ENCODE data around the gene TRIM72.
"Not testable (repeated sequence)": the region's sequence is repeated elsewhere in the genome, so short reads cannot be mapped to it uniquely, and the experiment has no call there.

The TRIM72 gene

DNA sequence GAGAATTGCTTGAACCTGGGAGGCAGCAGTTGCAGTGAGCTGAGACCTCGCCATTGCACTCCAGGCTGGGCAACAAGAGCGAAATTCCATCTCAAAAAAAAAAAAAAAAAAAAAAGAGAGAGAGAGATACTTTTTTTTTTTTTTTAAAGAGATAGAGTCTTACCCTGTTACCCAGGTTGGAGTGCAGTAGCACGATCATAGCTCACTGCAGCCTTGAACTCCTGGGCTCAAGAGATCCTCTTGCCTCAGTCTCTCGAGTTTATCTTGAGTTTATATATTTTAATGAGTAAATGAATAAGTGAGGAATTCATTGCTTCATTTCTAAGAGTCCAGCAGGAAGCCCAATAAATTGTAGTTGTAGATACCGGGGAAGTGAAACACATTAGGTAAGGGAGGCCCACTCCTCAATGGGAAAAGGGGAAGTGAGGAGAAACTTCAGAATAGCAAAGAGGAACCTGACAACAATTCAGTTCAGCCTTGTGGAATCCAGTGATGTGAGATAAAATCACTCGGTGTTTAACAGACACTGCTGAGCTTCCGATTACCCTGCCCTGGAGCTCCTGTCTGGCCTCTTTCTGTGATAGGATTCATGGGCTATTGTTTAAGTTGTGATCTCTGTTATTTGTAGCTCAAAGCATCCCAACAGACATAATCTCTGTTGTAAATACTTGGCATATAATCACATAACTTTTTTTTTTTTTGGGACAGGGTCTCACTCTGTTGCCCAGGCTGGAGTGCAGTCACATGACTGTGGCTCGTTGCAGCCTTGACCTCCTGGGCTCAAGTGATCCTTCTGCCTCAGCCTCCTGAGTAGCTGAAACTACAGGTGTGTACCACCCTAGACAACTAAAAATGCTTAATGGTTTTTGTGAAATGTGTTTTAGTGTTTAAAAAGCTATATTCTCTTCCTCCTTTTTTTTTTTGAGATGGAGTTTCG lies 30.1 kb downstream of the TRIM72 start:
- Mint-ChIP-seq H3K9me3 (peaks cover 7% of the 10 kb centered on the region), H3K27me3 (ENCODE audit: low read depth, poor library complexity) (peaks cover 30% of the 10 kb centered on the region), H3K27ac (no peak overlapping the region), H3K4me1 (peaks cover 3% of the 10 kb centered on the region), H3K4me3 (no peak overlapping the region), H3K36me3 (ENCODE audit: low read depth) (no peaks in the 10 kb centered on the region)
- TF ChIP-seq, protein P1, sequence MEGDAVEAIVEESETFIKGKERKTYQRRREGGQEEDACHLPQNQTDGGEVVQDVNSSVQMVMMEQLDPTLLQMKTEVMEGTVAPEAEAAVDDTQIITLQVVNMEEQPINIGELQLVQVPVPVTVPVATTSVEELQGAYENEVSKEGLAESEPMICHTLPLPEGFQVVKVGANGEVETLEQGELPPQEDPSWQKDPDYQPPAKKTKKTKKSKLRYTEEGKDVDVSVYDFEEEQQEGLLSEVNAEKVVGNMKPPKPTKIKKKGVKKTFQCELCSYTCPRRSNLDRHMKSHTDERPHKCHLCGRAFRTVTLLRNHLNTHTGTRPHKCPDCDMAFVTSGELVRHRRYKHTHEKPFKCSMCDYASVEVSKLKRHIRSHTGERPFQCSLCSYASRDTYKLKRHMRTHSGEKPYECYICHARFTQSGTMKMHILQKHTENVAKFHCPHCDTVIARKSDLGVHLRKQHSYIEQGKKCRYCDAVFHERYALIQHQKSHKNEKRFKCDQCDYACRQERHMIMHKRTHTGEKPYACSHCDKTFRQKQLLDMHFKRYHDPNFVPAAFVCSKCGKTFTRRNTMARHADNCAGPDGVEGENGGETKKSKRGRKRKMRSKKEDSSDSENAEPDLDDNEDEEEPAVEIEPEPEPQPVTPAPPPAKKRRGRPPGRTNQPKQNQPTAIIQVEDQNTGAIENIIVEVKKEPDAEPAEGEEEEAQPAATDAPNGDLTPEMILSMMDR (IDR thresholded peaks at IDR 0.05): no peak
- DNase-seq: no peak

DNA sequence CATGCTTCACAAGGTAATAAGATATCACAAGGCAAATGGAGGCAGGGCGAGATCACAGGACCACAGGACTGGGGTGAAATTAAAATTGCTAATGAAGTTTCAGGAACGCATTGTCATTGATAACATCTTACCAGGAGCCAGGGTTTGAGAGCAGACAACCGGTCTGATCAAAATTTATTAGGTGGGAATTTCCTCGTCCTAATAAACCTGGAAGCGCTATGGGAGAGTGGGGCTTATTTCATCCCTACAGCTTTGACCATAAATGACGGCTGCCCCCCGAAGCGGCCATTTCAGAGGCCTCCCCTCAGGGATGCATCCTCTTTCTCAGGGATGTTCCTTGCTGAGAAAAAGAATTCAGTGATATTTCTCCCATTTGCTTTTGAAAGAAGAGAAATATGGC lies 31.7 kb downstream of the TRIM72 start:
- not testable (repeated sequence) for DNase-seq; H3K36me3 Mint-ChIP-seq (ENCODE audit: low read depth); H3K27ac Mint-ChIP-seq; H3K4me3 Mint-ChIP-seq; H3K4me1 Mint-ChIP-seq; H3K9me3 Mint-ChIP-seq
- peaks cover 29% of the 10 kb centered on the region for H3K27me3 Mint-ChIP-seq (ENCODE audit: low read depth, poor library complexity)

DNA sequence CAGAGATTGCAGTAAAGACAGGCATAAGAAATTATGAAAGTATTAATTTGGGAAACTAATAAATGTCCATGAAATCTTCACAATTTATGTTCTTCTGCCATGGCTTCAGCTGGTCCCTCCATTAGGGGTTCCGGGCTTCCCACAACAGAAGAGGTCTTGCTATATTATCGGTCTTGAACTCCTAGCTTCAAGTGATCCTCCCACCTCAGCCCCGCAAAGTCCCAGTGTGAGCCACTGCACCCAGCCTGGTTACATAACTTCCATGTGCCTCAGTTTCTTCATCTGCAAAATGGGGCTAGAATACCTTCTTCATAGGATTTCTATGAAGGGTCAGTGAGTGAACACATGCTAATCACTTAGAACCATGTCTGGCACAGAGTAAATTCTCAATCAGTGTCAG lies 32.4 kb downstream of the TRIM72 start:
- Mint-ChIP-seq H3K4me1 (peaks cover 3% of the 10 kb centered on the region), H3K4me3 (no peak overlapping the region), H3K27ac (no peak overlapping the region), H3K9me3 (peaks cover 7% of the 10 kb centered on the region), H3K36me3 (ENCODE audit: low read depth) (no peaks in the 10 kb centered on the region), H3K27me3 (ENCODE audit: low read depth, poor library complexity) (peaks cover 29% of the 10 kb centered on the region)
- TF ChIP-seq, protein P1 (IDR thresholded peaks at IDR 0.05): no peak
- no peak for DNase-seq

DNA sequence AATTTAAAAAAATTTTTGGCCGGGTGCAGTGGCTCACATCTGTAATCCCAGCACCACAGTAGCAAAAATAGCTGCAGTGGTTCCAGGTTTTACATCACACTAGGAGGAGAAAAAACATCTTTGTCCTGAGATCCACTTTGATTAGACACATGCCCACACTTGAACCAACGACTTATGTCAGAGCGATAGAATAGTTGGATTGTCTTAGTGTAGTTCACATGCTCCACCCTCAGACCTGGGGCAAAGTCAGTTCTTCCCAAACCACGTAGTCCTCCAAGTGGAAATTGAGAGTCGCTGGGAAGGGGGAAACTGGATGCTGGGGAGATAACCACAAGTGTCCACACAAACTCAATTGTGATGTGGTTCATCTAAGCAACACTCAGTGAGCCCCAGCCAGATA lies 34.4 kb downstream of the TRIM72 start:
- H3K36me3 Mint-ChIP-seq (ENCODE audit: low read depth): no peaks in the 10 kb centered on the region
- peaks cover 3% of the 10 kb centered on the region for H3K4me1 Mint-ChIP-seq
- H3K27me3 Mint-ChIP-seq (ENCODE audit: low read depth, poor library complexity): peaks cover 36% of the 10 kb centered on the region
- DNase-seq: no peak
- no peak overlapping the region for H3K27ac Mint-ChIP-seq
- no peak overlapping the region for H3K4me3 Mint-ChIP-seq
- peaks cover 7% of the 10 kb centered on the region for H3K9me3 Mint-ChIP-seq
- TF ChIP-seq, protein P1 (IDR thresholded peaks at IDR 0.05): no peak

DNA sequence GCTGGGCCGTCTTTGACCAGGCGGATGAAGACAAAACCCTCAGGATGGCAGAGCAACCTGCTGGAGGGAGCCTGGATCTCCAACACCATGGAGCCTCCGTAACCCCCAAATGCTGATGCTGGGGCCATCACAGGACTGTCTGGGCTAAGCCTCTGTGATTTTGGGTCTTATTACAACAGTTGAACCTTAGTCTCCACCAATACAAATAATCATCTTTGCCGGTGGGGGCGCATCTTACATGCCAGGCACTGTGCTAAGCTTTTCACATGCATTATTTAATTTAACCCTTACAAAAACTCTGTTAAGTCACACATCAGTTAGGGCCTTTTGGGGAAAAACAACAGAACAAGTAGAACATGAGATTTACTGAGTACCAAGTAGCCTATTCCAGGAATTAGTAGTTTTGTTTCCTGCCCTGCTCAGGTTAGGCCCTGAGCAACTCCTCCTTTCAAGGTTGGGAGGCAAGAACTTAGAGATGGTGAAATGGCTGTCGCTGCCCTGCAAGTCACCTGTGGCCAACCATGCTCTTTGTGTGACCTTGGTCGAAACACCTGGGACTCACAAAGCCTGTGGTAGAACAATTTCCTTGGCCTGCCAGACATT lies 37.0 kb downstream of the TRIM72 start:
- DNase-seq: no peak
- Mint-ChIP-seq H3K27ac (no peak overlapping the region), H3K4me1 (no peaks in the 10 kb centered on the region), H3K36me3 (ENCODE audit: low read depth) (no peaks in the 10 kb centered on the region), H3K27me3 (ENCODE audit: low read depth, poor library complexity) (peaks cover 30% of the 10 kb centered on the region), H3K9me3 (no peaks in the 10 kb centered on the region), H3K4me3 (no peak overlapping the region)
- TF ChIP-seq, protein P1 (IDR thresholded peaks at IDR 0.05): no peak

DNA sequence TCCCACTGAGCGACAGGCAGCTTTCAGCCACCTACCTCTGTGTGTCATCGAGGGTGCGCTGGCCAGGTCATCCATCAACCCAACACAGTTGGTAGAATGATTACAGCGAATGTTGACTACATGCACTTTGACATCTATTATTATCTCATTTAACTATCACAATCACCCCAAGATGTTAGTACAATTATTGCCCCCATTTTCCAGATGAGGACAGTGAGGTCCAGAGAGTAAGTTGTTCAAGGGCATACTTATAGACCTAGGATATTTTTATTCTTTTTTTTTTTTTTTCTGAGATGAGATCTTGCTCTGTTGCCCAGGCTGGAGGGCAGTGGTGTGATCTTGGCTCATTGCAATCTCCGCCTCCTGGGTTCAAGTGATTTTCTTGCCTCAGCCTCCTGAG lies 37.5 kb downstream of the TRIM72 start:
- no peaks in the 10 kb centered on the region for H3K4me1 Mint-ChIP-seq
- TF ChIP-seq, protein P1 (IDR thresholded peaks at IDR 0.05): no peak
- no peak overlapping the region for H3K4me3 Mint-ChIP-seq
- H3K36me3 Mint-ChIP-seq (ENCODE audit: low read depth): no peaks in the 10 kb centered on the region
- no peaks in the 10 kb centered on the region for H3K9me3 Mint-ChIP-seq
- H3K27ac Mint-ChIP-seq: no peak overlapping the region
- DNase-seq: no peak
- H3K27me3 Mint-ChIP-seq (ENCODE audit: low read depth, poor library complexity): peaks cover 27% of the 10 kb centered on the region
